Posterior vena cava (tissue), 2 donors: ENCODE results near the gene PLEKHM3. TPM values are rescaled to one million over a fixed set of nuclear protein-coding genes. Genes with fewer than 3 reads are reported as not detected.
A peak's percentile ranks its signal among the peaks of the same experiment; 100 is the strongest.
"Not testable (repeated sequence)": the region's sequence is repeated elsewhere in the genome, so short reads cannot be mapped to it uniquely, and the experiment has no call there.

Experiments
- DNase-seq: peaks from one replicate; pipeline ENCODE4 v3.0.0-alpha.2; 2020; ENCODE audit warnings: low spot score
- intact Hi-C, 2 donors: fragments of 100-400 bp; cut with DNase I; formaldehyde crosslinking; loops; one replicate each; pipeline versions ENCODE4 v1.14.1 to v1.14.2; 2022 to 2023
- total RNA-seq, 2 donors: library from RNA; stranded (reverse); fragmentation: NEBNext Ultra II Directional; extraction: Animal tissue kit (Norgen Biotek cat#: 25700); gene quantifications; one replicate each; pipeline ENCODE4 v1.2.1, GENCODE V29; 2021
- donor health status: DM: yes; HTN: yes; CAD: no.
- donor health status: DM: yes; HTN: yes; CAD: no.

The PLEKHM3 gene
- total RNA-seq, 2 donors from 2014 or later: 8.9 to 9.8 TPM

- peak; percentile 5 for DNase-seq
- intact Hi-C loops: no loop called here
These were observed 200.0 kb downstream of the PLEKHM3 start for GRCh38 chr2:207825045-207825954.

- intact Hi-C loops: no loop called here
- peak; percentile 19 for DNase-seq
These were observed 201.5 kb downstream of the PLEKHM3 start for GRCh38 chr2:207823865-207824264.

GRCh38 chr2:207819839-207820784, 205.2 kb downstream of the PLEKHM3 start:
- peak; percentile 25 for DNase-seq
- intact Hi-C loops: no loop called here

- DNase-seq: no peak
- intact Hi-C loops: no loop called here
These were observed 206.1 kb downstream of the PLEKHM3 start for GRCh38 chr2:207819021-207819797.

GRCh38 chr2:207816546-207816945, 208.8 kb downstream of the PLEKHM3 start:
- no peak for DNase-seq
- intact Hi-C loops: no loop called here

- DNase-seq: no peak
- intact Hi-C loops: no loop called here
These were observed 210.1 kb downstream of the PLEKHM3 start for GRCh38 chr2:207815254-207815653.

GRCh38 chr2:207813942-207814341, 211.4 kb downstream of the PLEKHM3 start:
- no peak for DNase-seq
- intact Hi-C loops: no loop called here

GRCh38 chr2:207813221-207813916, 212.0 kb downstream of the PLEKHM3 start:
- no peak for DNase-seq
- intact Hi-C loops: no loop called here

- intact Hi-C loops: loop anchor here in 1 of 2 donors (1.0 kb wide), 1 partner anchor 48 kb away; no protein-coding TSS in a partner anchor
- DNase-seq: no peak
These were observed 212.6 kb downstream of the PLEKHM3 start for GRCh38 chr2:207812726-207813080.

GRCh38 chr2:207812058-207812725, 213.1 kb downstream of the PLEKHM3 start:
- no peak for DNase-seq
- intact Hi-C loops: loop anchor here in 1 of 2 donors (1.0 kb wide), 1 partner anchor 48 kb away; no protein-coding TSS in a partner anchor

GRCh38 chr2:207811658-207812057, 213.7 kb downstream of the PLEKHM3 start:
- intact Hi-C loops: loop anchor here in 1 of 2 donors (1.0 kb wide), 1 partner anchor 49 kb away; no protein-coding TSS in a partner anchor
- DNase-seq: not testable (repeated sequence)

GRCh38 chr2:207810200-207810788, 215.0 kb downstream of the PLEKHM3 start:
- intact Hi-C loops: no loop called here
- DNase-seq: no peak

GRCh38 chr2:207808119-207808518, 217.2 kb downstream of the PLEKHM3 start:
- no peak for DNase-seq
- intact Hi-C loops: no loop called here

- intact Hi-C loops: no loop called here
- DNase-seq: no peak
These were observed 217.8 kb downstream of the PLEKHM3 start for GRCh38 chr2:207807516-207807915.

GRCh38 chr2:207805566-207806226, 219.6 kb downstream of the PLEKHM3 start:
- no peak for DNase-seq
- intact Hi-C loops: no loop called here

GRCh38 chr2:207802650-207803049, 222.7 kb downstream of the PLEKHM3 start:
- no peak for DNase-seq
- intact Hi-C loops: no loop called here

- intact Hi-C loops: no loop called here
- DNase-seq: no peak
These were observed 224.1 kb downstream of the PLEKHM3 start for GRCh38 chr2:207801259-207801658.
